Stimulated activated CD8-positive, alpha-beta memory T cell treated with anti-CD3 and anti-CD28 coated beads, Interleukin-4, amount 100 ng/mL, for 24 hours (primary cell): ENCODE data around the gene ASB16.

Source experiments
- DNase-seq: peaks from one replicate; pipeline ENCODE4 v3.0.0-alpha.2; 2020; ENCODE audit warnings: low read depth

Gene ASB16

GRCh38 chr17:44209786-44210341 is 39.4 kb downstream of the ASB16 start:
- no peak for DNase-seq

DNA sequence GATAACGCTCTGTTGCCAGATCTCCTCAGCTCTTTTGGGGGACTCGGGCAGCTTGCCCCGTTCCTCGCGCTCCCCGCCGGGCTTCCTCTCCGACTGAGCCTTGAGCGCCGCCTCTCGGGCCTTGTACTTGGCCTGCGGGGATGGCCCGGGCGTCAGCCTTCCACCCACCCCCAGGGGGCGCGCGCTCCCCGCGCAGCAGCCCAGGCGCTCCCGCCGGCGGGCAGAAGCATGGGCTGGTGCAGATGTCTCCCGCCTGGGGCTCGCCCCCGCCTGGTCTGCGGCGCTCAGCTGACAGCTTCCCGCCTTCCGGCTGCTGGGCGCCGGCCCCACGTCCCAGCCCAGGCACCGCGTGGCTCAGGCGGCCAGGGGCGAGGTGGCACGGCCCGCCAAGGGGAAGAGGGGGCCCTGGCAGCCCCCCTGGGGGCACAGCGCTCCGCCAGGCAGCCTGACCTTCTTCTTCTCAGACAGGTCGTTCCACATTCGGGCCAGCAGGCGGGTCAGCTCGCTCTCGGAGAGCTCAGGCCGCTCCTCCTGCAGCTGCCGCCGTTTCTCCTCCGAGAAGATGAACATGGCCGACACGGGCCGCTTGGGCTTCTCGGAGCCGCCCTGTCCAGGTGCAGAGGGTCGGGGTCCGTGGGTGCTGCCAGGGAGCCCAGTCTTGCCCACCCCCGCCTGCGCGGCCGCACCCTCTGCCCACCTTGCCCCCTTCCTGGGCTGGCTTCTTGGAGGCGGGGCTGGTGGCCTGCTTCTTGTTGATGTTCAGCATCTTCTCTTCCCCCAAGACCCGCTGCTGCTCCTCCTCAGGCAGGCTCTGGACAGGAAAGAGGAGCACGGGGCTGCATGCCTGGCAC is 40.1 kb downstream of the ASB16 start:
- peak; percentile 84 for DNase-seq

DNA sequence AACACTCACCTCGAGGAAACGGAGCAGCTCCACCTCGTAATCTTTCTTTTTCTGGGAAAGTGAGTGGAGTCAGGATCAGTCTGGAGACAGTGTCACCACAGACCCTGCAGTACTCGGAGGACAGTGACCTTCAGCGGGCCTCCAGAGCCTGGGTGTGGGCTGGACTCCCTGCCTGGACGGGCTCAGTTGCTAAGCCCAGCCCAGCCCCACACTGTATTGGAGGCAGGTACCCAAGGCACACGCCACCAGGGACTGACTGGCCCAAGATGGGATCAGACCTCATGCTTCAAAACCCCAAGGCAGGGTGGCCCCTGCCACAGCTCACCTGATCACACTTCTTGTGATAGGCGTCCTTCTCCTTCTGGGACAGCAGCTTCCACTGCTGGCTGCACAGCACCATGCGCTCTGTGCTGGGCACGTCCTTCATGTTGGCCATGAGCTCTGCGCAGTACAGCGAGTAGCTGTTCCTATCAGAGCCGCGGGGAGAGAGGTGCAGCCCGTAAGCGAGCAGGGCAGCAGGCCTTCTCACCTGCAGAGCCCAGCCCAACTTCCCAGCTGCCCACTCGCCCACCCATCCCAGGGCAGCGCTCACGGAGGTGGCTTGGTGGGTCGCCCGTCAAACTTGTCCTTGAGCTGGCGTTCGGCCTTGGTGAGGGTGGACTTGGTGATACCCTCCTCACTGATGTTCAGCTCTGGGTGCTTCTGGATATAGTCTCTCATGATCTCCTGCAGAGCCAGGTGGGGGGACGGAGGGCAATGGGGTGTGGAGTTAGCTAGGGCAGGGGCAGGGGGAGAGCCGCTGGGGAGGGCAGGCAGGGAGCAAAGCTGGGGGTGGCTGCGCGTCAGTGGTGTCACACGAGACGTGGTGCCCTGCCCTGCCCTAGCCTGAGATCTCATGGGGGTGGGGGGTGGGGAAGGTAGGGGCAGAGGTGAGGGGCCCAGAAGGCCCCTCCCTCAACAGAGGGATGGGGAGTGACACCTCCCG is 41.1 kb downstream of the ASB16 start:
- DNase-seq: no peak

GRCh38 chr17:44212507-44213402 is 42.3 kb downstream of the ASB16 start:
- no peak for DNase-seq

- no peak for DNase-seq
Observed at GRCh38 chr17:44213403-44214229, 43.1 kb downstream of the ASB16 start.

- no peak for DNase-seq
Observed at GRCh38 chr17:44214230-44214494, 43.7 kb downstream of the ASB16 start.

GRCh38 chr17:44214896-44215295 is 44.4 kb downstream of the ASB16 start:
- no peak for DNase-seq

GRCh38 chr17:44216173-44216572 is 45.7 kb downstream of the ASB16 start:
- no peak for DNase-seq

DNA sequence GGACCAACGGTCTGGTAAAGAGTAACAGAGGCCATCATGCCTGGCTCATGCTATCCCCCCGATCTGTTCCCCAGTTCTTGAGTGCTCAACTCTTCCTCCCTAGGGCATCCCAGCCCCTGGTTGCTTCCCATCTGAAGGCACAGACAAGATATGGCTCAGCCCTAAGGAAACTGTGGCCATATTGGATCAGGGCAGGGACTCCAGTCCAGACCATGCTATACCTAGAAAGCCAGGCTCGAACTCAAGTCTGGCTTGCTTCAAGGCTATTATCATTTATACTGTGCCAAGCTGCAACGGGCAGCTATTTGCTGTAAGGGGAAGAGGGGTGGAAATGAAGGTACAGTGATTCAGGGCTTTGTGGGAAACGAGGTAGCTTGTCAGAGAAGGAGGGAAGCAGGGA is 46.2 kb downstream of the ASB16 start:
- DNase-seq: no peak

- no peak for DNase-seq
Observed at GRCh38 chr17:44217738-44218343, 47.3 kb downstream of the ASB16 start.

DNA sequence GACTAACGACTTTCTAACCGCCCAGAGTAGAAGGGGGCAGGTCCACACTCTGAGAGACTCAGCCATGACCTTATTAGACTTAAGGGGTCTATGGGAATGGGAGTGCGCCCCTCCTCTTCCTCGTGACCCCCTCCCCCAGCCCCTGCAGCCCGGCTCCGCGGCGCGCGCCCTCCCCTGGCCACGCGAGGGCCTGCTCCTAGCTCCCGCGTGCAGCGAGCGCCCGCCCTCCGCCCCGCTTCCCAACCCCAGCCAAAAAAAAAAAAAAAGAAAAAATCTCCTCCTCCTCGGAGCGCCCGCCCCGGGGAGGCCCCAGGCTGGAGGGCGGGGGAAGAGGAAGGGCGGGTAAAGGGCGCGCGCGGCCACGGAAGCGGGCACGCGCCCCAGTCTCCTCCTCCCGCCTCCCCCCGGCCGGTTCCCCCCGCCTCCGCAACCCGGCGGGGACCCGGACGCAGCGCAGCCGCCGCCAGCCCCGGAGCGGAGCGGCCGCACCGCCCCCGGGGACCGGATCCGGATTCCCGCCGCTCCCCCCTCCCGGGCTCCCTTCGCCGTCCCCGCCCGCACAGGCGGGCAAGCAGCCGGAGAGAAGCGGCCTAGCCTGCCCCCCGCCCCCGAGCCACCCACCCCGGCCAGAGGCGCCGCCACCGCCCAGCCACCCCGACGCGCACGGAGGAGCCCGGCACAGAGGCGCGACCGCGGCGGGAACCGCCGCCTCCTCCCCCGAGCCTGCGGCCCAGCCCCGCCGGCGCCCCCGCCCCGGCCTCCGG is 48.0 kb downstream of the ASB16 start:
- DNase-seq: peak; percentile 78

DNA sequence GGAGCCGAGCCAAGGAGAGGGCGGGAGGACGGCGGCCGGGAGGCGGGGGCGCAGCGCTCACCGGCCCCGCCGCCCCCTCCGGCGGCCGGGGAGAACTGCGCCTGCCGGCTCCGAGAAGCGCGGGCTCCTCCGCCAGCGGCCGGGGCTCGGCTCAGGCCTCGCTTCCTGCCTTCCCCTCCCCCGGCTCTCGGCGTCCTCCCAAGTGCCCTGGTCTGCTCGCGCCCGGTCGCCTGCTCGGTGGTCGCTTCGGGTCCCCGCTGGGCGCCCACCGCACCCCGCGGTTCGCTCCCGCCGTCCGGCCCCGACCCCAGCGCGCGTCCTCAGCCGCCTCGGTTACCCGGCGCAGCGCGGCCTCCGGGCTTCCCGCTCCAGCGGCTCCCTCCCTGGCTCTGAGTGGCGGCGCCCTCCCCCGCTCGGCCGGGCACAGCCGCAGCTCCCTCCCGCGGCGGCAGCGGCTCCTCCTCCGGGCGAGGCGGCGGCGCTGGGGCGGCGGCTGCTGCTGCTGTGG is 48.7 kb downstream of the ASB16 start:
- peak; percentile 50 for DNase-seq

GRCh38 chr17:44219616-44220212 is 49.2 kb downstream of the ASB16 start, which contains the start of gene UBTF:
UBTF (minus strand) TSS chr17:44219675; CDS start chr17:44218229, 1,446 bp downstream.
- DNase-seq: peak; percentile 52

GRCh38 chr17:44220213-44221083 is 49.9 kb downstream of the ASB16 start:
- no peak for DNase-seq

GRCh38 chr17:44221084-44221861 is 50.8 kb downstream of the ASB16 start:
- DNase-seq: peak; percentile 42

GRCh38 chr17:44221862-44222111 is 51.3 kb downstream of the ASB16 start:
- no peak for DNase-seq

GRCh38 chr17:44222112-44222869 is 51.8 kb downstream of the ASB16 start:
- DNase-seq: no peak
